Mucosa of rectum (tissue), 2 donors: ENCODE results near the gene NCMAP.

ENCODE experiments used
- H3K27ac ChIP-seq, 2 donors: one replicate each; pipeline ENCODE4 v1.7.0; 2013; ENCODE audit warnings: inconsistent platforms in 2 of 2, low read depth in 2 of 2, low read length in 2 of 2
- H3K27me3 ChIP-seq, 2 donors: one replicate each; pipeline ENCODE4 v1.7.0; 2013; ENCODE audit warnings: low read length in 2 of 2; ENCODE audit not compliant: control insufficient read depth in 2 of 2, insufficient read depth in 2 of 2
- H3K36me3 ChIP-seq, 2 donors: one replicate each; pipeline ENCODE4 v1.7.0; 2013; ENCODE audit warnings: low read length in 2 of 2; ENCODE audit not compliant: control insufficient read depth in 2 of 2, insufficient read depth in 2 of 2
- H3K4me1 ChIP-seq, 2 donors: one replicate each; pipeline ENCODE4 v1.7.0; 2013; ENCODE audit warnings: low read length in 2 of 2, mild to moderate bottlenecking in 1 of 2; ENCODE audit not compliant: control insufficient read depth in 2 of 2, insufficient read depth in 2 of 2
- H3K4me3 ChIP-seq, 2 donors: one replicate each; pipeline ENCODE4 v1.7.0; 2013; ENCODE audit warnings: low read length in 2 of 2
- H3K9ac ChIP-seq, 2 donors: one replicate each; pipeline ENCODE4 v1.7.0; 2013; ENCODE audit warnings: low read length in 2 of 2, low read depth in 1 of 2, mild to moderate bottlenecking in 1 of 2
- H3K9me3 ChIP-seq, 2 donors: one replicate each; pipeline ENCODE4 v1.7.0; 2013; ENCODE audit warnings: low read length in 2 of 2; ENCODE audit not compliant: control insufficient read depth in 2 of 2
- donor health status: healthy.
- donor health status: Normal muscosa, but diverticular disease.

The NCMAP gene

DNA sequence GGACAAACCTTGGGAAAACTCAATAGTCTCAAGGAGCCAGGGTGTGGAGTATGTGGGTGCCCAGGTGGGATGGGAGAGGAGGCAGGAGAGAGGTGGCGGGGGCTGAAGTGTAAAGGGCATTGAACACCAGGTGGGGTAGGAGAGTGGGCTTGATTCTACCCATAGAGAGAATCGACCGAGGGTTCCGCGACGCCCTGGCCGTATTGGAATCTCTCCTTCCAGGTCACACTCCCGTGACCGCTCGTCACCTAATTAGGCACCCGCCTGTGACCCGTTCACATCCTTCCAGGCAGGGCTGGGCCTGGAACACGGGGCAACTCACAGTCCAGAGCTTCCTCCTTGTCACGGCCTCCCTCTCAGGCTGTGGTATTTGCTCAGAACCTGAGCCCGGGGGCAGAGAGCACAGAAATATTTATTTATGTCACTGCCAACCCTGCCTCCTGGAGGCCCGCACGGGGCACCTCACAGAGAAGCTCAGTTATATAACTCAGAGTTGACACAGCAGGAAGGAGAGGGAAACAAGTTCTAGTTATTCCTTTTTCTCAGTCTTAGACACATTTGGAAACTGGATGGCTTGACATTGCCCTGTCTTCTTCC is 12.0 kb downstream of the NCMAP start:
- peak overlapping the region; percentile 70 to 77 for H3K27ac ChIP-seq
- H3K27me3 ChIP-seq: no peaks in the 10 kb centered on the region
- peaks cover 0 to 5% of the 10 kb centered on the region in 2 donors for H3K4me1 ChIP-seq
- H3K4me3 ChIP-seq: peak overlapping the region in 1 of 2 donors; percentile 13
- H3K36me3 ChIP-seq: no peaks in the 10 kb centered on the region
- peak overlapping the region in 1 of 2 donors; percentile 63 for H3K9ac ChIP-seq
- no peaks in the 10 kb centered on the region for H3K9me3 ChIP-seq

DNA sequence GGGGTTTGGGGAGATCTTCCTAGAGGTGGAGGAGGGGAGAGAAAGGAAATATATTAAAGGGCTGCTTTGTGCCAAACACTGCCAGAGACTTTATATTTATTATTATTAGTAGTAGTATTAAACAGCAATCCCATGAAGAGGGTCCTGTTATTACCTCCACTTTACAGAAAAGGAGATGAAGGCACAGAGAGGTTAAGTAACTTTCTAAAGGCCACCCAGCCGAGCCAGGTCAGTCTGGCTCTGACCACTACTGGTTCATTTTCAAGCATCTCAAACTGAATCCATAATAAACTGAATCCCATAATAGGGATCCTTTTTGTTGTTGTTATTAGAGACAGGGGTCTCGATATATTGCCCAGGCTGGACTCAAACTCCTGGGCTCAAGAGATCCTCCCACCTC is 12.6 kb downstream of the NCMAP start:
- Histone ChIP-seq H3K36me3 (no peaks in the 10 kb centered on the region), H3K27ac (peak overlapping the region; percentile 70 to 77), H3K9me3 (no peaks in the 10 kb centered on the region), H3K4me1 (peaks cover 0 to 5% of the 10 kb centered on the region in 2 donors), H3K9ac (peak overlapping the region in 1 of 2 donors; percentile 58), H3K27me3 (no peaks in the 10 kb centered on the region), H3K4me3 (no peak overlapping the region)

DNA sequence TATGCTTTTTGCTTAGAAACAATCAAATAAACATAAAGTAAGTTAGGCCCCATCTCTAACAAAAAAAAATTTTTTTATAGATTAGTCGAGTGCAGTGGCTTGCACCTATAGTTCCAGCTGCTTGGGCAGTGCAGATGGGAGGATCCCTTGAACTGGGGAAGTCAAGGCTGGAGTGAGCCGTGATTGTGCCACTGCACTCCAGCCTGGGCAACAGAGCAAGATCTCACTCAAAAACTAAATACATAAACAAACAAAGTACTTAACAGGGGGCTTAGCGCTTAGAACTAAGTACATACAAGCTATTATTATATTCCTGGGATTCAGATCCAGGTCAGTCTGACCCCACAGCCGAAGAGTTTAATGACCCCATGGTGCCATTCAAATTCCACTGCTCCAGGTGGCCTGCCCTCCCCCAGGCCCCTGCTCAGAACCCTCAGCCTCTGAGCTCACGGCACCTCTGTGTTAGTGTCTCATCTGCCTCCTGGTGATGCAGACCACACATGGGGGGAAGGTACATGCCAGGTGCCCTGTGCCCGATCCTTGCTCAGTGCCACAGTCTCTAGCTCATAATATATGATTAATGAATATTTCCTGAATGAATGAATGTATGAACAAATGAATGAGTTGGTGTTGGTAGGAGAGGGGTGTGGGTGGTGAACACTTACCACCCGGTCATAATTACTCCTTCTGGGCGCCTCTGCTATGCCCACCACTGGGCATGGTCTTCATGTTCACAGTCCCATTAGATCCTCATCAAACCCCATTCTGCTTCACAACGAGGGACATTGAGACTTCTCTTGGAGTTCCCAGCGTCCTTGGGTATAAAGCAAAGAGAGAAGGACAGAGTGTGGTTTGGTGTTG is 14.6 kb downstream of the NCMAP start:
- Histone ChIP-seq H3K9me3 (no peaks in the 10 kb centered on the region), H3K9ac (no peak overlapping the region), H3K4me3 (no peak overlapping the region), H3K27ac (no peak overlapping the region), H3K36me3 (no peaks in the 10 kb centered on the region), H3K4me1 (peaks cover 0 to 5% of the 10 kb centered on the region in 2 donors), H3K27me3 (no peaks in the 10 kb centered on the region)

DNA sequence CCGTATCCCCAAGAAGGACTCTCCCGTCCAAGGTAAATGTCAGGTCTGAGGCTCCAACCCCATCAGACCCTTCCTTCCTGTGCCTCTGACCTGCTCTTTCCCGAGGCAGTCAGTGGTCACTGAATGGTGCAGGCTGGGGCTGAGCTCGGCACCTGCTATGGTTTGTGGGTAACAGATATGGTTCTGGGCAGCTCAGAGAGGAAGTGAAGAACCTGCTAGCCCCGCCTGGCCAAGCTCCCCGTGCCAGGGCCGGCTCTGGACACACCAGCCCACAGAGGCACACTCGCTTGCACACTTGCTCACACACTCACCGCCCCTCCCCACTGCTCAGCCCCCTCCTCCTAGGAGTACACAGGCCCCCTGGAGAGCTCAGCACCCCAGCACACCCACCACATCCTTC is 16.4 kb downstream of the NCMAP start:
- no peaks in the 10 kb centered on the region for H3K9me3 ChIP-seq
- H3K4me1 ChIP-seq: peaks cover 0 to 5% of the 10 kb centered on the region in 2 donors
- H3K4me3 ChIP-seq: no peak overlapping the region
- no peak overlapping the region for H3K9ac ChIP-seq
- H3K27me3 ChIP-seq: no peaks in the 10 kb centered on the region
- no peaks in the 10 kb centered on the region for H3K36me3 ChIP-seq
- H3K27ac ChIP-seq: no peak overlapping the region

DNA sequence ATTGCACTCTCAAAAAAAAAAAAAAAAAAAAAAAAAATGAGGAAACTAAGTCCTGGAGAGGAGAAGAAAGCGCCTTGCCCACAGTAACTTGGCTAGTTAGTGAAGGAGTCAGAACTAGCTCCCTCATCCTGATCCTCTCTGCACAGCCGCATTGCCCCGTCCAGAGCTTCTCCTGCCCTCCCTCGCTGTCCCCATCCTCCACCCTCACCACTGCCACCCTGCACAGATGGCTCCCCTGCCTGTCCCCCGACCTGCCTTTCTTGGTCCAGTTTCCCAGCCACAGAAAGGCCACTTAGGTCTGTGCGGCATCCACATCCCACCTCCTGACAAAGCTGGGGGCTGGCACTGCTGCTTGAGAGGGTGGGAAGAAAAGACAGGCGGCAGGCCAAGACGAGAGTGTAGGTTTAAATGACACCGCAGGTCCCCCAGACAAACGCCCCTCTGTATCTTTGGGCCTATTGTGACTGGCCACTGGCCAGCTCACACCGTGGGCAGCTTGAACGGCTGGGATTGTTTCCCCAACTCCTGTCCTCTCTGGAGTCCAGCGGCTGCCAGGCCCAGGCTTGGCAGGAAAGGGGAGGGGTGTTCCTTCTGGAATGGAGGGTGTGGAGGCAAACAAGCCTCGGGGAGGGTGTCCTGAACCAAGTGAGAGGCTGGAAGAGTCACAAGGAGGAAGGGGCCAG is 20.2 kb downstream of the NCMAP start:
- Histone ChIP-seq H3K27ac (no peak overlapping the region), H3K36me3 (no peaks in the 10 kb centered on the region), H3K4me3 (no peak overlapping the region), H3K27me3 (no peaks in the 10 kb centered on the region), H3K9me3 (no peaks in the 10 kb centered on the region), H3K9ac (no peak overlapping the region), H3K4me1 (no peaks in the 10 kb centered on the region)

DNA sequence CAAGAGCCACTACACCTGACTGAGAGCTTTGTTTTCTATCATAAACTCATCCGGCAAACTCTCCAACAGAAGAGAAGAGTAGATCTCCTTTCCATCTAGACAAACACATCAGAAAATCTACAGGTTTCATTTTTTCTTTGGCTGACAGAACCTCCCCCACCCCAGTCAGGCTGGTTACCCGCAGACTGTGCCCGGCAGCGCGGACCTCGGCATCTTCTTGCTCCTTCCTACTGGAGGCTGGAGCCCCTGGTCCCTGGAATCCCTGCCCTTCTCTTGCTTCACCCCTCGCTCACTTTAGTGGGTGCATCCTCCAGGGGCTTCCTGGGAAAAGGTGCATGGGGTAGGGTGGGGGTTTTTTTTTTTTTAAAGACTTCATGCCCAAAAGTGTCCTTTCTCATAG is 23.0 kb downstream of the NCMAP start:
- Histone ChIP-seq H3K4me3 (no peak overlapping the region), H3K27me3 (no peaks in the 10 kb centered on the region), H3K9ac (no peak overlapping the region), H3K9me3 (no peaks in the 10 kb centered on the region), H3K27ac (no peak overlapping the region), H3K4me1 (no peaks in the 10 kb centered on the region), H3K36me3 (no peaks in the 10 kb centered on the region)

DNA sequence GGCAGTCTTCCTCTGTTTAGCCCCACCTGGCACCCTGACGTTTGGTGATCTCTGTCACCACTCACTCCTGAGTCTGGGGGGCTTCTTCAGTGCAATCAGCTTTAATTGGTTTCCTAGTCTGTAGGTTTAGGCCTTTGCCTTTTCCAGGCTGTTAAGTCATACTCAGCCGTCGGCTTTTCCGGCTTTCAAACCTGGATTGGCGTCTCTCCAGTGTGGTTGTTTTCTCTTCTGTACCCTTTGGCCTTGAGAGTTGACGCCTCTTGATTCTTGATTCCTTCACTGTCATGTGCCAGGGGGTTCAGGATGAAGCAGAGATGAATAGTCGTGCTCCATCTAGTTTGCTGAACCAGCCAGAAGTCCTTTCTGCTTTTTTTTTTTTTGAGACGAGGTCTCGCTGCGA is 24.9 kb downstream of the NCMAP start:
- Histone ChIP-seq H3K27me3 (no peaks in the 10 kb centered on the region), H3K36me3 (no peaks in the 10 kb centered on the region), H3K27ac (no peak overlapping the region), H3K4me1 (no peaks in the 10 kb centered on the region), H3K4me3 (no peak overlapping the region), H3K9me3 (no peaks in the 10 kb centered on the region), H3K9ac (no peak overlapping the region)

DNA sequence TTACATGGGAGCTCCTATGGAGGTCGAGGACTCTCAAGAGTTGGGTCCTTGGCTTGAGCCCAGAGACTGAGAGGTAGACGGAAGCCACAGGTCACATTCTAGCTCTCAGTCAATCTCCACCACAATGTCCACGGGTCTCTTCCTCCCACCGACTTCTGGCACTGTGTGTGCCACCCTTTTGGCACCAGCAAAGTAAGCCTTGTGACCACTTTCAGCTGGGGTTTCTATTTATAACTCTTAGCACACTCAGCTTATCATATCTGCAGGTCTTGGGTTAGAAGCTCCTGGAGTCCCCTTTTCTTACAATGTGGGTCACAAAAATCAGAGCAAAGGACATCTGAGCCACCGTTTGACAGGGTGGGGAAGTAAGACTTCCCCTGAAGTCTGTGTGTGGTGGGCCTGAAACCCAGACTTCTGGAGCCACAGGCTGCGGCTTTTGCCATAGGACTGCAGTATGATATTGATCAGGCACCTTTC is 28.3 kb downstream of the NCMAP start:
- Histone ChIP-seq H3K27ac (no peak overlapping the region), H3K9ac (no peak overlapping the region), H3K36me3 (no peaks in the 10 kb centered on the region), H3K4me3 (no peak overlapping the region), H3K4me1 (peaks cover 0 to 2% of the 10 kb centered on the region in 2 donors), H3K27me3 (no peaks in the 10 kb centered on the region), H3K9me3 (no peaks in the 10 kb centered on the region)

DNA sequence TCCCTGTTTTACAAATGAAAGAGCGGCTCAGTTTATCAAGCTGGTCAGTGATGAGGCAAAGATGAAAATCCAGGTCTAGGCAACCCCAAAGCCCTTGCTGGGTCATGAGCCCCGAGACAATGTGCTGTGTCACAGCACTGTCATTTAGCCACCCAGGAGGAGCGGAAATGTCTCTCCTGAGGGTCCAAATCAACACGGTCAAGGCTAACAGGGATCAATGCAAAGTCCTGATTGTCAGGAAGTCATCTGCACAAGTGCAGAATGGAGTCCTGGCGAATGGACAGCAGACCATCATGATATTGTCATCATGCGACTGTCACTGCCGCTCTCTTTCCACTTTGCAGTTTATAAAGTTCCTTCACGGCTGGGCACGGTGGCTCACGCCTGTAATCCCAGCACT is 30.2 kb downstream of the NCMAP start:
- no peak overlapping the region for H3K4me3 ChIP-seq
- no peak overlapping the region for H3K9ac ChIP-seq
- no peaks in the 10 kb centered on the region for H3K36me3 ChIP-seq
- H3K9me3 ChIP-seq: no peaks in the 10 kb centered on the region
- H3K4me1 ChIP-seq: peaks cover 0 to 2% of the 10 kb centered on the region in 2 donors
- H3K27me3 ChIP-seq: no peaks in the 10 kb centered on the region
- H3K27ac ChIP-seq: no peak overlapping the region
